ENCODE data around the gene MT1M. TPM values are rescaled to one million over a fixed set of nuclear protein-coding genes. Genes with fewer than 3 reads are reported as not detected.

Gene MT1M
- total and polyA plus RNA-seq, 2 of the 8 experiments (the other 6 are each of a cell fraction or from before 2014, with no cell fraction given), result 2.1 TPM; not detected in 1

DNA sequence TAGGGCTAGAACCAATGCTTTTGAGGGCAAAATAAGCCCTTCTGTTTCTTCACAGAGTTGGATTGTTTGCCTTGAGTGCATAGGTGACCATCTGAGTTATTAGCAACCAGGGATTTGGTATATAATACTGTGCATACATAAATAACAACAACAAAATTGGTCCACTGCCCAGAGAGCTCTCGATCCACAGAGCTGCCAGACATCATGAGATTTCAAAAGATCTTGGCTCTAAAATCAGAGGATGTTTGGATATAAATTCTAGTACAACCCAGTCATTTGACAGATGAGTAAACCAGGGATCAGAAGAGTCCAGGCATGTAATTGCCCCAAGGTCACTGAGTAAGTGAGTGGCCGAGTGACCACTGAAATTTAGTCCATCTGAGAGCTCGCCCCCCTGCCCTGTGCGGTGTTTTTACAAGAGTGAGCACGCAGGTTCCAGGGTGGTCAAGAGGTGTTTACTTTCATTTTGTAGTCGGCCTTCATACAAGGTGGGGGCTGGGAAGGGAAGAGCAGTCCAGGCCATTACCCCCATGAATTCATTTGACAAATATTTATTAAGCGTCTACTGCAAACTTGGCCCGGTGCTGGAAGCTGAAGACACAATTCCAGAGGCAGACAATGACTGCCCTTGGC, 25.9 kb upstream of the MT1M start:
- Histone ChIP-seq H2BK15ac (ENCODE audit: low read length) (0 out of 2 replicates have a peak overlapping the region, but pooled peaks have one; percentile 4), H3K23ac (ENCODE audit: insufficient read length) (no peak overlapping the region), H4K8ac (ENCODE audit: extremely low read depth, insufficient read depth, low read length) (no peak overlapping the region), H3K9me3 (ENCODE audit: insufficient read depth in 2 of 2, low read depth in 1 of 2, low read length in 1 of 2) (no peaks in the 10 kb centered on the region), H4K20me1 (replicated peaks in 1 of 2; ENCODE audit: control insufficient read depth in 1 of 2, insufficient read depth in 2 of 2, low read length in 2 of 2) (peaks cover 0 to 2% of the 10 kb centered on the region in 2 experiments), H3K18ac (ENCODE audit: extremely low read depth, low read length) (no peak overlapping the region), H3K14ac (ENCODE audit: insufficient read length) (no peak overlapping the region), H3K4me3 (ENCODE audit: extremely low read depth in 1 of 4, insufficient read depth in 2 of 4, low read depth in 3 of 4, low read length in 4 of 4) (no peak overlapping the region), H3K56ac (replicated peaks; ENCODE audit: insufficient read length, low read depth, low read length) (no peak overlapping the region), H3K79me2 (ENCODE audit: control insufficient read depth in 1 of 2, insufficient read depth in 2 of 2, low read length in 2 of 2) (no peaks in the 10 kb centered on the region), H2AK5ac (ENCODE audit: low read depth, low read length) (no peak overlapping the region), H3K79me1 (ENCODE audit: low read depth, low read length) (no peaks in the 10 kb centered on the region), H2AFZ (ENCODE audit: low read length) (no peak overlapping the region), H3K27me3 (replicated peaks in 1 of 4; ENCODE audit: control insufficient read depth in 3 of 4, extremely low read depth in 1 of 4, insufficient read depth in 3 of 4, low read length in 3 of 4) (peaks cover 25 to 55% (median 47%) of the 10 kb centered on the region in 4 experiments), H3K9ac (replicated peaks in 1 of 4; ENCODE audit: extremely low read depth in 1 of 4, low read depth in 3 of 4, low read length in 3 of 4) (no peak overlapping the region), H4K5ac (ENCODE audit: insufficient read length, low read depth, low read length) (no peak overlapping the region), H4K91ac (replicated peaks; ENCODE audit: insufficient read length, low read length) (no peak overlapping the region), H2BK20ac (ENCODE audit: low read length) (no peak overlapping the region), H3K27ac (ENCODE audit: low read depth, low read length) (no peak overlapping the region), H3K4me1 (replicated peaks in 1 of 4; ENCODE audit: control insufficient read depth in 3 of 4, insufficient read depth in 4 of 4, low read length in 3 of 4) (peaks cover 7 to 21% (median 10%) of the 10 kb centered on the region in 4 experiments), H2BK120ac (replicated peaks; ENCODE audit: low read depth, low read length) (no peak overlapping the region), H3K23me2 (ENCODE audit: low read depth, low read length) (peaks cover 11% of the 10 kb centered on the region; the same call in 1 of the 2 replicates), H2BK12ac (ENCODE audit: low read depth, low read length) (no peak overlapping the region; the same call in 1 of the 2 replicates), H3K4ac (replicated peaks; ENCODE audit: insufficient read length, low read depth, low read length) (no peak overlapping the region), H3K36me3 (ENCODE audit: control insufficient read depth in 2 of 4, insufficient read depth in 4 of 4, low read length in 3 of 4) (no peaks in the 10 kb centered on the region), H2BK5ac (ENCODE audit: low read depth, low read length) (no peak overlapping the region), H3K4me2 (ENCODE audit: insufficient read depth in 1 of 2, low read depth in 2 of 2, low read length in 2 of 2) (no peak overlapping the region)
- WGBS, 2 experiments (ENCODE audit: extremely low coverage in 1 of 2, insufficient coverage in 1 of 2, insufficient read length in 1 of 2, insufficient replicate concordance in 2 of 2, low coverage in 1 of 2, low lambda C conversion rate in 2 of 2, missing lambda C conversion rate in 1 of 2), result 80% methylated on average over 8 of the region's 8 CpGs; no CpG with 5 or more reads in 1 of the 2 experiments
- TF ChIP-seq CHD1 (IDR thresholded peaks at IDR 0.05; ENCODE audit: low read depth, low read length) (no peak), RBBP5 (IDR thresholded peaks at IDR 0.05; ENCODE audit: borderline replicate concordance, low read depth, low read length) (no peak), TCF12 (IDR thresholded peaks at IDR 0.05; ENCODE audit: low read depth, low read length) (no peak), ZNF274 (IDR thresholded peaks at IDR 0.05; ENCODE audit: borderline replicate concordance, extremely low read depth, low read length) (no peak), SIN3A (conservative IDR thresholded peaks at IDR 0.05 in 1 of 2, IDR thresholded peaks at IDR 0.05 in 1 of 2; ENCODE audit: low read depth in 1 of 2, low read length in 2 of 2) (no peak), SAP30 (IDR thresholded peaks at IDR 0.05; ENCODE audit: insufficient read depth, insufficient replicate concordance, low read length) (no peak)
- TF ChIP-seq, protein P1, sequence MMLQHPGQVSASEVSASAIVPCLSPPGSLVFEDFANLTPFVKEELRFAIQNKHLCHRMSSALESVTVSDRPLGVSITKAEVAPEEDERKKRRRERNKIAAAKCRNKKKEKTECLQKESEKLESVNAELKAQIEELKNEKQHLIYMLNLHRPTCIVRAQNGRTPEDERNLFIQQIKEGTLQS (IDR thresholded peaks at IDR 0.05; ENCODE audit: insufficient read depth, low read depth, low read length), result no peak
- TF ChIP-seq, protein P2, sequence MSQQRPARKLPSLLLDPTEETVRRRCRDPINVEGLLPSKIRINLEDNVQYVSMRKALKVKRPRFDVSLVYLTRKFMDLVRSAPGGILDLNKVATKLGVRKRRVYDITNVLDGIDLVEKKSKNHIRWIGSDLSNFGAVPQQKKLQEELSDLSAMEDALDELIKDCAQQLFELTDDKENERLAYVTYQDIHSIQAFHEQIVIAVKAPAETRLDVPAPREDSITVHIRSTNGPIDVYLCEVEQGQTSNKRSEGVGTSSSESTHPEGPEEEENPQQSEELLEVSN (IDR thresholded peaks at IDR 0.05), result no peak
- POLR2A ChIA-PET (ENCODE audit: partially characterized antibody), result interaction anchor here (1.1 to 8.0 kb wide), 4 partner anchors 11 to 52 kb away, joined by 3 to 66 read pairs (median 8); partner anchors contain the start of gene MT1E
- no peak for FAIRE-seq
- DNase-seq (ENCODE audit: low read depth in 1 of 2, low spot score in 2 of 2), result no peak
- CTCF ChIA-PET (ENCODE audit: partially characterized antibody), result interaction anchor here (0.9 to 9.2 kb wide), 7 partner anchors 11 to 96 kb away, joined by 3 to 85 read pairs (median 5); partner anchors contain the start of gene MT1E

Measured in H1 (cell line).